ENCODE results near the gene TFAP2A. TPM values are rescaled to one million over a fixed set of nuclear protein-coding genes. Genes with fewer than 3 reads are reported as not detected.

Gene TFAP2A
- total RNA-seq, 1 donor from 2014 or later = 0.39 TPM

DNA sequence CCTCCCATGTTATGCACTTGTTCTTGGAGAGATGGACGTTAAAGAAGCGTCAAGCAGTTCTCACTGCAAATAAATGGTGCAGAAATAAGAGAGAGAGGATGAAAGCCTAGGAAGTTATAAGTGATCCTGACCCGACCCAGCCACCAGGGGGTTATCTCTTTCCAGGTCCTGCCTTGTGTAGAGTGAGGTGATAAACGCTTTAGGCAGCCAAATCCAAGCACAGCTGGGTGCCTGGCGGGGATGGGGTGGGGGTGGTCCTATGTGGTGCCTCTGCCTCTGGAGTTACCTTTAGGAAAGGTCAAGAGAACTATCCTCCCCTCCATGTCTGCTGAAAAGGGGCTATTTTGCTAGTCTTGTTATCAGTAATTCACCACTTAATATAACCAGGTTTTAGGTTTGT, 9.2 kb upstream of the TFAP2A start:
- Histone ChIP-seq H3K36me3 (no peaks in the 10 kb centered on the region), H3K27me3 (peaks cover 100% of the 10 kb centered on the region), H3K4me1 (peaks cover 20% of the 10 kb centered on the region), H3K27ac (no peak overlapping the region), H3K9ac (no peak overlapping the region), H3F3A (ENCODE audit: low read depth) (peaks cover 13% of the 10 kb centered on the region), H3K4me2 (no peak overlapping the region), H2AFZ (replicated peaks) (no peak overlapping the region), H3K79me2 (ENCODE audit: low read depth) (no peaks in the 10 kb centered on the region), H3K4me3 (no peak overlapping the region), H3K9me3 (ENCODE audit: low read depth) (no peaks in the 10 kb centered on the region), H4K20me1 (ENCODE audit: low read depth) (peaks cover 61% of the 10 kb centered on the region)
- no peak for TF ChIP-seq EZH2phosphoT487 (IDR thresholded peaks at IDR 0.05)
- TF ChIP-seq, protein P1, sequence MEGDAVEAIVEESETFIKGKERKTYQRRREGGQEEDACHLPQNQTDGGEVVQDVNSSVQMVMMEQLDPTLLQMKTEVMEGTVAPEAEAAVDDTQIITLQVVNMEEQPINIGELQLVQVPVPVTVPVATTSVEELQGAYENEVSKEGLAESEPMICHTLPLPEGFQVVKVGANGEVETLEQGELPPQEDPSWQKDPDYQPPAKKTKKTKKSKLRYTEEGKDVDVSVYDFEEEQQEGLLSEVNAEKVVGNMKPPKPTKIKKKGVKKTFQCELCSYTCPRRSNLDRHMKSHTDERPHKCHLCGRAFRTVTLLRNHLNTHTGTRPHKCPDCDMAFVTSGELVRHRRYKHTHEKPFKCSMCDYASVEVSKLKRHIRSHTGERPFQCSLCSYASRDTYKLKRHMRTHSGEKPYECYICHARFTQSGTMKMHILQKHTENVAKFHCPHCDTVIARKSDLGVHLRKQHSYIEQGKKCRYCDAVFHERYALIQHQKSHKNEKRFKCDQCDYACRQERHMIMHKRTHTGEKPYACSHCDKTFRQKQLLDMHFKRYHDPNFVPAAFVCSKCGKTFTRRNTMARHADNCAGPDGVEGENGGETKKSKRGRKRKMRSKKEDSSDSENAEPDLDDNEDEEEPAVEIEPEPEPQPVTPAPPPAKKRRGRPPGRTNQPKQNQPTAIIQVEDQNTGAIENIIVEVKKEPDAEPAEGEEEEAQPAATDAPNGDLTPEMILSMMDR (IDR thresholded peaks at IDR 0.05) = peak; percentile 43
- peaks cover 40% of the 10 kb centered on the region for H3K4me1 Mint-ChIP-seq
- H3K27me3 Mint-ChIP-seq (ENCODE audit: insufficient read depth, low read depth) = peaks cover 79% of the 10 kb centered on the region
- H3K27ac Mint-ChIP-seq = no peak overlapping the region
- no peak for DNase-seq (ENCODE audit: low spot score)
- no peaks in the 10 kb centered on the region for H3K36me3 Mint-ChIP-seq
- peak overlapping the region; percentile 28 for H3K4me3 Mint-ChIP-seq
- H3K9me3 Mint-ChIP-seq = no peaks in the 10 kb centered on the region

DNA sequence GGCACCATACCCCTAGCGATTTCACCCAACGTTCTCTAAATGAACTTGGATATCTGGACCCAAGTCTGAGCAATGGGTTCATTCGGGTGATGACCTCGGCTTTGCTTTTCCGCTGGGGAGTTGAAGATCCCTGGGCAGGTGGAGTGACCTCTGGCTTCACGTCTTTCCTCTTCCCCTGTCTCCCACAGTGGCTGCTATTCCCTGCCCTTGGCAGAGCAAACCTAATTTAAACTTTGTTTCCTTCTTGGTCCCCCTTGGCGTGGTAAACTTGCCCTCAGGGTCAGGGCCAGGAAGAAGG, 7.8 kb upstream of the TFAP2A start:
- no peaks in the 10 kb centered on the region for H3K9me3 Mint-ChIP-seq
- no peaks in the 10 kb centered on the region for H3K36me3 Mint-ChIP-seq
- Histone ChIP-seq H3K4me3 (no peak overlapping the region), H3K4me1 (peaks cover 20% of the 10 kb centered on the region), H3K27me3 (peaks cover 100% of the 10 kb centered on the region), H2AFZ (replicated peaks) (no peak overlapping the region), H4K20me1 (ENCODE audit: low read depth) (peaks cover 74% of the 10 kb centered on the region), H3F3A (ENCODE audit: low read depth) (peaks cover 24% of the 10 kb centered on the region), H3K36me3 (no peaks in the 10 kb centered on the region), H3K79me2 (ENCODE audit: low read depth) (no peaks in the 10 kb centered on the region), H3K27ac (no peak overlapping the region), H3K4me2 (no peak overlapping the region), H3K9me3 (ENCODE audit: low read depth) (no peaks in the 10 kb centered on the region), H3K9ac (no peak overlapping the region)
- no peak for TF ChIP-seq EZH2phosphoT487 (IDR thresholded peaks at IDR 0.05)
- peak; percentile 73 for TF ChIP-seq EZH2 (IDR thresholded peaks at IDR 0.05)
- TF ChIP-seq, protein P1 (IDR thresholded peaks at IDR 0.05) = no peak
- no peak for DNase-seq (ENCODE audit: low spot score)
- H3K27ac Mint-ChIP-seq = no peak overlapping the region
- H3K4me1 Mint-ChIP-seq = peaks cover 43% of the 10 kb centered on the region
- peaks cover 88% of the 10 kb centered on the region for H3K27me3 Mint-ChIP-seq (ENCODE audit: insufficient read depth, low read depth)
- H3K4me3 Mint-ChIP-seq = no peak overlapping the region

DNA sequence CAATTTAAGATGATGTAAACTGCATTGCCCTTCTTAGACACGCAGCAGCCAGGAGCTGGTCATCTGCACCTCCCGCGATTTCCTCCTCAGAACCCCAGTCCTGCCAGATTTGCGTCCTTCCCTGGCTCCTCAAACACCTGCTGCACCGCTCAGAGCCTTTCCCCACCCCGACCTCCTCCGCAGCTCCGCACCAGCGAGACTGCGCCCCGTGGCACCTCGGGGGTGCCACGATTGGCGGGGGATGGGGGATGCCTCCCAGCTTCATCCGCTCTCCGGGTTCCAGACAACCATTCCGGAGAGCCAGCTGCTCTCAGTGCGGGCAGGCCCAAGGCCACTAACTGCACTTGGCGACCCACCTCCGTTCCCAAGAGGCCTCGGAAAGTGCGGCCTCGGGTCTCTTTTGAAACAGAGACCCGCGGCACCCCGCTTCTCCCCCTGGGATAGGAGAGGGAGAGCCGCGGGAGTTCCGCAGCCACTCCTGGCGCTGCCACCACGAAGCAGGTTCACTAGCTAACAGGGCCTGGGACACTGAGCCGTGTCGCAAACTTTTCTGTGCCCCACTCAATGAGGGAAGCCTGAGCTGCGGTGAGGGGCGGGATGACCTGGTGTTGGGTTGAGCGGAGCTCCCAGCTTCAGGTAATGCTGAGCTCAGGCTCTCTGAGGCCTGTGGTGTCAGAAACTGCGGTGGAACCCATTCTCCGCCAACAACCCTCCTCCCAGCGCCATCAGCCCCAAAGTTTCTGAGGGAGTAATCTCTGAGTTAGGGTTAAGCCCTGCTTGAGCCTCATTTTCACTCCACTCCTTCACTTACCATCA, 7.3 kb upstream of the TFAP2A start:
- peak overlapping the region; percentile 58 for H3K4me3 Mint-ChIP-seq
- Histone ChIP-seq H3K27me3 (peaks cover 100% of the 10 kb centered on the region), H3K36me3 (no peaks in the 10 kb centered on the region), H2AFZ (replicated peaks) (no peak overlapping the region), H3K4me3 (no peak overlapping the region), H3K27ac (no peak overlapping the region), H3K4me2 (peak overlapping the region; percentile 76), H3K9me3 (ENCODE audit: low read depth) (no peaks in the 10 kb centered on the region), H3F3A (ENCODE audit: low read depth) (peaks cover 26% of the 10 kb centered on the region), H3K9ac (no peak overlapping the region), H4K20me1 (ENCODE audit: low read depth) (peaks cover 79% of the 10 kb centered on the region), H3K79me2 (ENCODE audit: low read depth) (no peaks in the 10 kb centered on the region), H3K4me1 (peaks cover 26% of the 10 kb centered on the region)
- peak; percentile 74 for TF ChIP-seq EZH2phosphoT487 (IDR thresholded peaks at IDR 0.05)
- TF ChIP-seq EZH2 (IDR thresholded peaks at IDR 0.05) = peak; percentile 86
- TF ChIP-seq, protein P1 (IDR thresholded peaks at IDR 0.05) = no peak
- no peaks in the 10 kb centered on the region for H3K36me3 Mint-ChIP-seq
- H3K27me3 Mint-ChIP-seq (ENCODE audit: insufficient read depth, low read depth) = peaks cover 89% of the 10 kb centered on the region
- peaks cover 48% of the 10 kb centered on the region for H3K4me1 Mint-ChIP-seq
- no peak for DNase-seq (ENCODE audit: low spot score)
- H3K9me3 Mint-ChIP-seq = no peaks in the 10 kb centered on the region
- no peak overlapping the region for H3K27ac Mint-ChIP-seq

All from neural progenitor cell (in vitro differentiated cells).